ENCODE measurements around the gene ZNF382. TPM values are rescaled to one million over a fixed set of nuclear protein-coding genes. Genes with fewer than 3 reads are reported as not detected.

ZNF382 gene
- total RNA-seq (1 to 10 TPM; 3.4 to 3.5 TPM), polyA plus RNA-seq (ENCODE audit: insufficient read length in 6 of 6) (10 to 100 TPM; 10.0 to 14.1 (median 12.1) TPM)
- long read RNA-seq, donor 1, partial matches to known transcripts, result 0 of 4 reads
- long read RNA-seq, donor 1, other reads (novel, unspliced or antisense), result 0 of 4 reads
- long read RNA-seq, donor 2, partial matches to known transcripts, result 0 of 1 reads
- long read RNA-seq, donor 2, other reads (novel, unspliced or antisense), result 0 of 1 reads
- long read RNA-seq, donor 3, result 0 reads
- long read RNA-seq, donor 4, partial matches to known transcripts, result 0 of 1 reads
- long read RNA-seq, donor 4, other reads (novel, unspliced or antisense), result 1 of 1 reads
- long read RNA-seq, donor 5, result 0 reads
- long read RNA-seq, donor 6, result 0 reads
- long read RNA-seq, donor 7, result 0 reads
- long read RNA-seq, donor 8, partial matches to known transcripts, result 0 of 1 reads
- long read RNA-seq, donor 8, other reads (novel, unspliced or antisense), result 0 of 1 reads
- long read RNA-seq, donor 9, result 0 reads
- long read RNA-seq, donor 10, partial matches to known transcripts, result 0 of 1 reads
- long read RNA-seq, donor 10, other reads (novel, unspliced or antisense), result 1 of 1 reads
- long read RNA-seq, donor 11, result 0 reads
- long read RNA-seq, donor 12, result 0 reads

DNA sequence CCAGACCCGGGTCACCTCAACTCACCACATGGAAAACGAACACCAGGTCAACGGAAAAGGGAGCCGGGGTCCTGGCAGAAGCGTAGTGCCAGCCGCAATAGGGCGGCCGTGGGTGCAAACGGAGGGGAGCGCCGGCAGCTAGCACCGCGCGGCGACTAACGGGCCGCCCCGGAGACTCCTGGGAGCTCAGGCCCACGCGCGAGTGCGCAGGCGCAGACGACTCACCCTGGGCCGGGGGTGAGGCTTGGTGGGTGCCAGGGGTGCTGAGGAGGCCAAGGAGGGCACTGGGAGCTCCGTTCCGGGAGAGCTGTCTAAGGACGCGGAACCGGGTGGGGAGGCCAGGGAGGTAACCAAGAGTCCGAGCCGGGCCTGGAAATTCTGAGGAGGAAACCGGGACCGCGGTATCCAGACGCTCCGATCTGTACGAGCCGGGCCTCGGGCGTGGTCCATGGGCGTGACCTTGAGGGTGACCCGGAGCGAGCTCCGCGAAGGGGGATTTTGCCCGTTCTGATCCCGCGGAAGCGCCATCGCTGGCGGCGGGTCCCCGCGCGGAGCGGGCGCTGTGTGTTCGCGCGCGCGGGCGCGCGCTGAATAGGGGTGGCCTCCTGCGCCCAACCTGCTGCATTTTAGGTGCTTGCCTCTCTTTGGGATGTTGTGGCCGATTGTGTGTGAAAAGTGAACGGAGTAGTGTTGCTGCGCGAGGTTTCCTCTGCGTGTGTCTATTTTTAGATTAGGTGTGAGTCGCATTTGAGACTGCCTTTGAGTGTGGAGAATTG lies at the start of gene ZNF382:
ZNF382 (plus strand) TSS at position 213 of the 776 bp plus-strand sequence. CDS start 4,602 bp downstream, outside the sequence.
- ATAC-seq, result peak; percentile 96
- peaks cover 0 to 18% of the 10 kb centered on the region in 2 donors for H3K36me3 ChIP-seq
- intact Hi-C loops (cut with DNase I), result no loop called here
- peaks cover 0 to 11% of the 10 kb centered on the region in 2 donors for H3K27me3 ChIP-seq
- TF ChIP-seq, protein P1, sequence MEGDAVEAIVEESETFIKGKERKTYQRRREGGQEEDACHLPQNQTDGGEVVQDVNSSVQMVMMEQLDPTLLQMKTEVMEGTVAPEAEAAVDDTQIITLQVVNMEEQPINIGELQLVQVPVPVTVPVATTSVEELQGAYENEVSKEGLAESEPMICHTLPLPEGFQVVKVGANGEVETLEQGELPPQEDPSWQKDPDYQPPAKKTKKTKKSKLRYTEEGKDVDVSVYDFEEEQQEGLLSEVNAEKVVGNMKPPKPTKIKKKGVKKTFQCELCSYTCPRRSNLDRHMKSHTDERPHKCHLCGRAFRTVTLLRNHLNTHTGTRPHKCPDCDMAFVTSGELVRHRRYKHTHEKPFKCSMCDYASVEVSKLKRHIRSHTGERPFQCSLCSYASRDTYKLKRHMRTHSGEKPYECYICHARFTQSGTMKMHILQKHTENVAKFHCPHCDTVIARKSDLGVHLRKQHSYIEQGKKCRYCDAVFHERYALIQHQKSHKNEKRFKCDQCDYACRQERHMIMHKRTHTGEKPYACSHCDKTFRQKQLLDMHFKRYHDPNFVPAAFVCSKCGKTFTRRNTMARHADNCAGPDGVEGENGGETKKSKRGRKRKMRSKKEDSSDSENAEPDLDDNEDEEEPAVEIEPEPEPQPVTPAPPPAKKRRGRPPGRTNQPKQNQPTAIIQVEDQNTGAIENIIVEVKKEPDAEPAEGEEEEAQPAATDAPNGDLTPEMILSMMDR (IDR thresholded peaks at IDR 0.05), result no peak
- H3K9me3 ChIP-seq, result peaks cover 0 to 60% of the 10 kb centered on the region in 2 donors
- H3K4me3 ChIP-seq, result peak within 1 kb of the TSS; percentile 66 to 68
- peak; percentile 77 to 90 (median 84) for DNase-seq
- peak within 1 kb of the TSS; percentile 57 to 74 for H3K27ac ChIP-seq
- peaks cover 0 to 8% of the 10 kb centered on the region in 2 donors for H3K4me1 ChIP-seq

DNA sequence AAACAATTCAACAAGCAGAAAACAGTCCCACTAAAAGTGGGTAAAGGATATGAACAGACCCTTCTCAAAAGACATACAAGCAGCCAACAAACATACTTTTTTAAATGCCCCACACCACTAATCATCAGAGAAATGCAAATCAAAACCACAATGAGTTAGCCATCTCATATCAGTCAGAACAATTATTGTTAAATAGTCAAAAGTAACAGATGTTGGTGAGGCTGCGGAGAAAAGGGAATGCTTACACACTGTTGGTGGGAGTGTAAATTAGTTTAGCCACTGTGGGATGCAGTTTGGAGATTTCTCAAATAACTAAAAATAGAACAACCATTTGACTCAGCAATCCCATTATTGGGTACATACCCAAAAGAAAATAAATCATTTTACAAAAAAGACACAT lies 40.7 kb upstream of the ZNF382 start:
- intact Hi-C loops (cut with DNase I), result no loop called here
- Histone ChIP-seq H3K4me1 (no peaks in the 10 kb centered on the region), H3K27me3 (no peaks in the 10 kb centered on the region), H3K9me3 (peaks cover 0 to 100% of the 10 kb centered on the region in 2 donors), H3K27ac (no peak overlapping the region), H3K4me3 (no peak overlapping the region), H3K36me3 (peaks cover 0 to 99% of the 10 kb centered on the region in 2 donors)
- DNase-seq (no peak), ATAC-seq (no peak)
- TF ChIP-seq, protein P1 (IDR thresholded peaks at IDR 0.05), result no peak

DNA sequence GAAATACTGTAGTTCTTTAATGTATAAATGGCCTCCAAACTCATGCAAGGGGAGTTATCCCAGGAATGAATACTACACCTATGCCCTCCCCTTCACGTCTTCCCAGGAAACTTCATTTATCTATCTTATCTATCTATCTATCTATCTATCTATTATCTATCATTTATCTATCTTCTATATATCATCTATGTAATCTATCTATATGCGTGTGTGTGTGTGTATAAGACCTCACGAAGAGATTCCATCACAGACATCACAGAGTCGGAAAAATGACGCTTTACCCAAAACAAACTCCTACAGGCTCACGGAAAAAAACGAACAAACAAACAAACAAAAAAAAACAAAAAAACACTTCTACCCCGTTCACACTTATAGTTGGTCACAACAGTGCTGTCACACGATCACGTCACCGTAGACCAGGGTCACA lies 32.5 kb upstream of the ZNF382 start:
- peak overlapping the region; percentile 78 to 84 for H3K27ac ChIP-seq
- H3K9me3 ChIP-seq, result peaks cover 0 to 50% of the 10 kb centered on the region in 2 donors
- intact Hi-C loops (cut with DNase I), result no loop called here
- peaks cover 4 to 18% of the 10 kb centered on the region in 2 donors for H3K4me1 ChIP-seq
- peak overlapping the region; percentile 87 for H3K4me3 ChIP-seq
- DNase-seq (no peak), ATAC-seq (no peak)
- no peaks in the 10 kb centered on the region for H3K27me3 ChIP-seq
- TF ChIP-seq, protein P1 (IDR thresholded peaks at IDR 0.05), result no peak
- peaks cover 0 to 54% of the 10 kb centered on the region in 2 donors for H3K36me3 ChIP-seq

DNA sequence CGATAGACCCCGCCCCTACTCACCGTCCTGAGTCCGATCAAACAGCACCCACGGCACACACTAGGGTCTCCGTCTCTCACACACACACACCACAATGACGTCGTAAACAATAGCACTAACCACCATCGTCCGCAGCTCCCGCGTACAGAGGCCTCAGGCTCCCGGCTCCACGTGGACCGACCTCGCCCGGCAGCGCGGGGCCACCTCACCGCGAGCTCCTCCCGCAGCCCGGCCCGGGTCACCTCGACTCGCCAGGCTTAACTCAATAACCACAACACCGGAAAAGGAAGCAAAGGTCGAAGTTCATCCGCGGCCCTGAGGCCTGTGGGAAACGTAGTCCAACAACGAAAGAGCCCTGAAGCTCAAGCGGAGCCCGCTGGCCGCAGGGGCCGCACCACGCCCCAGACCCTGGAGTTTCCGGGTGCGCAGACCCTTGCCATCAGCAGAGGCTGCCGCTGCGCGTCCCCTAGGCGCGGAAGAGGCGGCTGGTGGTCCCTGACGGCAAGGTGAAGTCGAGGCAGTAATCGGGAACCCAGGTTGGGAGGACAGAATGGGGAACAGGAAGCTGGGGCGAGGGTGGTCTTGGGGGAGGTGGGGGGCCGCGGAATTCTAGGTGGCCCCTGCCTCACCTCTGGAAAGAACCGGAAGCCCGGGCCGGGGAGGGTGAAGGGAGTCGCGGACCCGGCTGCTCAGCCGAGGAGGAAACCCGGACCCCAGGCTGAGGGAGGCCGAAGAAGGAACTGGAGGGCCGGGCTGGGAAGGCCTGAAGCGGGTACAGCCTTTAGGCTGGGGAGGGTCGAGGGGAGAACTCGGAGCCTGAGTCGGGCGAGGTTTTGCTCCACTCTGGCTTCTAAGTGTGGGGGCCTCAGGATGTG lies 31.9 kb upstream of the ZNF382 start, which contains the start of gene ZNF529:
ZNF529 (minus strand) TSS at position 273 of the 875 bp plus-strand sequence. CDS start 946 bp downstream, outside the sequence.
- intact Hi-C loops (cut with DNase I), result no loop called here
- Histone ChIP-seq H3K27ac (peak within 1 kb of the TSS; percentile 78 to 84), H3K36me3 (peaks cover 0 to 54% of the 10 kb centered on the region in 2 donors), H3K27me3 (no peaks in the 10 kb centered on the region), H3K4me3 (peak within 1 kb of the TSS; percentile 87), H3K4me1 (peaks cover 4 to 18% of the 10 kb centered on the region in 2 donors), H3K9me3 (peaks cover 0 to 46% of the 10 kb centered on the region in 2 donors)
- DNase-seq, result peak; percentile 91 to 95 (median 92)
- TF ChIP-seq, protein P1 (IDR thresholded peaks at IDR 0.05), result no peak
- peak; percentile 99 for ATAC-seq

Measured in left lung (tissue), 14 donors.